Activated T-cell treated with anti-CD3 and anti-CD28 coated beads, Interleukin-2, amount 50 U/mL, for 48 hours (primary cell): ENCODE data around the gene DPP8.
A peak's percentile ranks its signal among the peaks of the same experiment; 100 is the strongest.
"Not testable (repeated sequence)": the region's sequence is repeated elsewhere in the genome, so short reads cannot be mapped to it uniquely, and the experiment has no call there.

ENCODE experiments used
- DNase-seq, 2 experiments: peaks; one replicate each; pipeline ENCODE4 v3.0.0-alpha.2; 2020

The DPP8 gene

DNA sequence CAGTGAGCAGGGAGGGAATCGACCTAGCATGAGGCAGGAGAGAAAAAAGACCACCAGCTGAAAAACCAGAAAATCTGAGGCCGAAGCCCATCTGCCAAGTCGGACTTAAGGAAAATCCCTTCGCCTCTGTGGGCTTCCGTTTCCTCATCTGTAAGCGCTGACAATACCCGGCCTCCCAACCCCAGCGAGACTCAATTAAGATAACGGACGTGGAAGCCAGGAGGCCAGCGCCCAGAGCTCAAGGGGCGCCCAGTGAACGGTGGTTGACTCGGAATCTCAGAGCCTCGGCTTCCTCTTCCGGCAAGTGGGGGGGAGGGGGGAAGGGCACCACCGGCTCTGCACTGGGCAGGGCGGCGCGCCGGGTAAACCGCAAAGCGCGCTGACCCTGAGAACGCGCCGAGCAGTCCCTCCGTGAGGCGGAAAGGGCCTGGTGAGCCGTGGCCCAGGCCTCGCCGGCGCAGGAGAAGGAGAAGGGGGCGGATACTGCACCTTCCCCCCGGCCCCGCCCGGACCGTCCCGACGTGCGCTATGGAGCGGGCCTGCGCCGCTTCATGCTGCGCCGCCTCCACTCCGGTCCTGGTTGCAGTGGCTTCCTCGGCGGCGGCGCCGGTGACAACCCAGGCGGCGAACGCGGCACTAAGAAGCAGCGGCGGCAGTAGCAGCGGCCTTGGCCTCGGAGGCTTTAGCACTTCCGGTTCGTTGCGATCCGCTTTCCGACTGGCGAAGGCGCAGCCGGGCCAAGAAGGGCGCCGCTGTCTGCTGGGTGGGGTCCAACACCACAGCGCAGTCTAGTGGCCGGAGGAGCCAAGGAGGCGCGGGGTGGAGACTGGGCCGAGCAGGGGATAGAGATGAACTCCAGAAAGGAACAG, at the start of gene DPP8:
Gene DPP8, minus strand, starts transcription at position 693 of the 869 bp plus-strand sequence. CDS start 5,136 bp downstream, outside the sequence.
- peak; percentile 97 to 98 for DNase-seq

DNA sequence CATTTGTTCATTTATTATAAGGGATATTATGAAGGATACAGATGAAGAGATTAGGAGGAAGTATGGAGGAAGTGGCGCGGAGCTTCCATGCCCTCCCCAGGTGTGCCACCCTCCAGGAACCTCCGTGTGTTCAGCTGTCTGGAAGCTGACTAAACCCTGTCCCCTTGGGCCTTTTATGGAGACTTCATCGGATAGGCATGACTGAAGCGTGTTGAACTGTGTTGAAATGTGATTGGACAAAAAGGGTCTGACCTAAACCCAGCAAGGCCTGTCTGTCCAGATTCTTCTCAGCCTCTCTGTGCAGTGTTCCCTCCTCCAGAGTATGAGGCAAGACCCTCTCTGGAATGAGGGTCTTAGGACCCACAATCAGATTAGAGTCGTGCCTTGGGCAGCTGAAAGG, 44.4 kb upstream of the DPP8 start:
- DNase-seq: no peak

GRCh38 chr15:65559941-65560340, 42.5 kb upstream of the DPP8 start:
- no peak for DNase-seq

- no peak for DNase-seq
Measured at GRCh38 chr15:65558997-65559760, 41.7 kb upstream of the DPP8 start.

- no peak for DNase-seq
Measured at GRCh38 chr15:65558336-65558735, 40.8 kb upstream of the DPP8 start.

GRCh38 chr15:65556622-65557021, 39.1 kb upstream of the DPP8 start:
- DNase-seq: no peak

GRCh38 chr15:65553691-65554090, 36.2 kb upstream of the DPP8 start:
- no peak for DNase-seq

- not testable (repeated sequence) for DNase-seq
Measured at GRCh38 chr15:65552851-65553250, 35.4 kb upstream of the DPP8 start.

DNA sequence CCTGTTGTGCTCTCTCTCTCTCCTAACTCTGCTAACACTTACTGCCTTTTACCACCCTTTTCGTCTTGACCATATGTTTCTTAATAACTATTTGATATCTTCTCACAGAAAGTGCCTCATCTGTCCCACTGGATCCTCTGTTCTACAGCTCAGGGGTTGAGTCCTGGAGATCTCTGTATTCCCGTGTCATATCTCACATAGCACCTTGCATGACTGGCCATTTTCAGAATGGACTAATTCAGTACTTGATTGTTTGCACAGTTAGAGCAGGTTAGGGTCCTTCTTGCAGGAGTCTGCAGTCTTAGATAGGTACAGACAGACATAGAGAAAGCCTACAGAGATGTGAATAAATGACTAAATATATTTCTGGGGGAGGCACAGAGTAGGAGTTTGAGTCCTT, 33.7 kb upstream of the DPP8 start:
- no peak for DNase-seq

GRCh38 chr15:65550681-65551098, 33.2 kb upstream of the DPP8 start:
- DNase-seq: no peak

DNA sequence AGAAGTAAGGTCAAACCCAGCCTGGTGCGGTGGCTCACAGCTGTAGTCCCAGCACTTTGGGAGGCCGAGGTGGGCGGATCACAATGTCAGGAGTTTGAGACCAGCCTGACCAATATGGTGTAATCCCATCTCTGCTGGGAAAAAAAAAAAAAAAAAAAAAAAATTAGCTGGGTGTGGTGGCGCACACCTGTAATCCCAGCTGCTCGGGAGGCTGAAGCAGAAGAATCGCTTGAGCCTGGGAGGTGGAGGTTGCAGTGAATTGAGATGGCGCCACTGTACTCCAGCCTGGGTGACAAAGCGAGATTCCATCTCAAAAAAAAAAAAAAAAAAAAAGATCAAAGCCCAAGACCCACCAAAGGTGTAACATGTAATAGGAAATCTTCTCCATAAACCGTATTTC, 31.8 kb upstream of the DPP8 start:
- not testable (repeated sequence) for DNase-seq

DNA sequence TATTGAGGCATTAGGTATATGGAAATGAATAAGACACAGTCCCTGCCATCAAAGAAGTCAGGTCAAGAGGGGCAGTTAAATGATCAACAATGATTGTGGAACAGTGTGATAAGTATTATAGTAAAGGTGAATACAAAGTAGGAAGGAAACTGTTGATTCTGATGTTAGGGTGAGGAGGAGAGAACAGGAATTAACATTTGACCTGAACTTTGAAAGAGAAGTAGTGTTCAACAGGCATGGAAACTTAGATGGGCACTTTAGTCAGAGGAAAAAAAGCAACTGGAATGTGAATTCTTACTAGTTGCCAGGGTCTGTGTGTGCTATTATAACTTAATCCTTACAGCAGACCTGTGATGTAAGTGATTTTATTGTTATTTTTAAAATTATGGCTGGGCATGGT, 30.4 kb upstream of the DPP8 start:
- no peak for DNase-seq

DNA sequence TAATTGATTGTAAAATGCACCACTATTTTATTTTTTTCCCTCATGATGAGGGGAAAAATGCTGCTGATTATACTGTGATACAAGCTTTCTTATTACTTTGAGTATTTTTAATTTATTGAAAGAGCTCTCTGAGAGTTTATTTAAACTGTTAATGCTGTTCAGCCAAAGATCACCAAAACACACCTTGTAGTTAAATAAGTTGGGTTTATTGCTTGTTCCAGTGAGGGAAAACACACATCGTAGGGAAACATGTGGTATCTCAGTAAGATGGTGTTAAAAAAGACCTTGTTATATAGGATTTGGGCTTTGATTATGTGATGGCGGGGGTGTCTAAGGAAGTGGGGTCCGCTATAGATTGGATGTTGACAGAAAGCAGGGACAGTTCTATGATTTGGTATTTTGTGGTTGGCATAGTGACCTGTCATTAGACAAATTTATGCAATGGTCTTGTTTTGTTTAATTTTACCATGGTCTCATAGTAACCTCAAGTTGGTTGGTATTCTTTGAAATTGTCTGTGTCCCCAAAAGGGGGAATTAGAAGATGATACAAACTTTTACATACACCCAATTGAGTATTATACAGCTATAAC, 23.8 kb upstream of the DPP8 start:
- no peak for DNase-seq

GRCh38 chr15:65540314-65540713, 22.8 kb upstream of the DPP8 start:
- no peak for DNase-seq

GRCh38 chr15:65535192-65535591, 17.7 kb upstream of the DPP8 start:
- no peak for DNase-seq

DNA sequence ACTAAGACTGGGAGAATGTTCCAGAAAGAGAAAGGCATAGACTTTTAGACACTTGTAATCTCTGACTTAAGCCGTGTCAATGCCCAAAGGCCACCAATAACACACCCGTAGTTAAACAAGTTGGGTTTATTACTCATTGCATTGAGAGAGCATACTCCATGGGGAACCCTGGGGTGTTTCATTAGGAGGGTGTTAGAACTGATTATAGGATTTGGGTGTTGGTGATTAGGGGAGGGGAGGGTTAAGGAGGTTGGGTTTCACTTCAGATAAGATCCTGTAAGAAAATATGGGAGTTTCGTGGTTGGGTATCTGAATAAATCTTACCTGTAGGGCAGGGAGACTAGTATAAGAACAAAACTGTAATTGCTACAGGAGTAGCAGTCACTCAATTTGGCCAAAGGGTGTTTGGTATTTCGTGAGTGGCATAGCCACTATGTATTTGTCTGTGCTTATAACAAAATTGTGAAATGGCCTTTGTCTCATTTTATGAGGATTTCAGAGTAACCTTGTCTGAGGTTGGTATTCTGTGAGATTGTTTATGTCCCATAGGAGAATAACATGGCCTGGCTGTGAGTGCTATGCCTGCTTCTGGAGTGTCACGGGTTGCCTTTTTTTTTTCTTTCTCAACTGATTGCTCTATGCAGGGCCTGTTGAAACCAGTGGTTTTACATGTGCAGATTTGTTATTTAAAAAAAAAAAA, 15.7 kb upstream of the DPP8 start:
- no peak for DNase-seq

DNA sequence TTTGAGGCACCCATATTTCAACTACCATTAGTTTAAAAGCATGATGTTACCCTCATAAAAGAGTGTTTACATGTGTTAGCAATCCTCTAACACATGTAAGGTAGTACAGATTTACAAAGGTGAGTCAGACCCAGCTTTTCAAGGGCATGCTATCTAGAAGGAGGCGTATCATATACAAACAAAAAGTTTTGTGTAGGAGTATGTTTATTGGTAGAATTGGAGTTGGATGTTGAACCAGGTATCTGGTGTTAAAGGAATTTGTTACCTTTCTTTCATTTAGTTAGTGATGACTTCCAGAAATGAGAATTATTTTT, 15.2 kb upstream of the DPP8 start:
- no peak for DNase-seq

DNA sequence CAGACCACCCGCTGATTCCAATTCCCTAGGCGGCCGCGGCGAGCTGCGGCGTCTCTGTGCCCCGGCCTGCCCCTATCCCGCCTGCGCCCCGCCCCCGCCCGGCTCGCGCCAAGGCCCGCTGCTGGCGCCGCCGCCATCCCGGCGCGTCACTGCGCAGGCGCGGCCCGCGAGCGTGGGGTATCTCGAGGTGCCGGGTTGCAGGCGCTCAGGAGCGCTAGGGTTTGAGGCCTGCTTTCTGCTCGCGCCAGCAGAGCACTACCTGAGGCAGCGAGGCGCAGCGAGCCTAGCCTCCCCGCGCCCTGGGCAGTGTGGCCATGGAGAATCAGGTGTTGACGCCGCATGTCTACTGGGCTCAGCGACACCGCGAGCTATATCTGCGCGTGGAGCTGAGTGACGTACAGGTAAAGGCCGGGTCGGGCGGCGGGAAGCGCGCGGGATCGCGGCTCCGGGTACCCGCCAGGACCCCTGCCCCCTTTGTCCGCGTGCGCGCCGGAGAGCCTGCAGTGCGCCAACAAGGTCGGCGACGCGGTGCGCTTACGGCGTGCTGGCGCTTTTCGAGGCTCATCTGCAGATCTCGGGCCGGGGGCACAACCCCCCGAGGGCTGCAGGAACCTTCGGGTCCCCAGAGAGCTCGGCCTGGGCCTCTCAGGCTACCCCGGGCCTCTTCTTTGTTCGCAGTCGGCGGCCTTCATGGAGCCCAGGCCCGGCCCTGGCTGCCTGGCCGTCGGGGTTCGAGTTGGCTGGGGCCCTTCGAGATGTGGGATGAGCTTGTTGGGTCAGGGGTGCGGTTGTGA, 13.0 kb upstream of the DPP8 start, which contains the start of gene HACD3:
Gene HACD3, plus strand, starts transcription at position 146 of the 794 bp plus-strand sequence. Its CDS starts 169 bp downstream, at position 315.
- DNase-seq: peak; percentile 94 to 95

- DNase-seq: no peak
Measured at GRCh38 chr15:65529762-65530317, 12.4 kb upstream of the DPP8 start.

GRCh38 chr15:65528461-65529060, 11.1 kb upstream of the DPP8 start:
- no peak for DNase-seq

GRCh38 chr15:65525622-65526021, 8.1 kb upstream of the DPP8 start:
- DNase-seq: no peak
